ENCODE results near the gene PVRIG. TPM values are rescaled to one million over a fixed set of nuclear protein-coding genes. Genes with fewer than 3 reads are reported as not detected.
"Not testable (repeated sequence)": the region's sequence is repeated elsewhere in the genome, so short reads cannot be mapped to it uniquely, and the experiment has no call there.

PVRIG gene
- total and polyA plus RNA-seq, 3 donors from 2014 or later, result 2.6 to 3.3 (median 3.0) TPM

DNA sequence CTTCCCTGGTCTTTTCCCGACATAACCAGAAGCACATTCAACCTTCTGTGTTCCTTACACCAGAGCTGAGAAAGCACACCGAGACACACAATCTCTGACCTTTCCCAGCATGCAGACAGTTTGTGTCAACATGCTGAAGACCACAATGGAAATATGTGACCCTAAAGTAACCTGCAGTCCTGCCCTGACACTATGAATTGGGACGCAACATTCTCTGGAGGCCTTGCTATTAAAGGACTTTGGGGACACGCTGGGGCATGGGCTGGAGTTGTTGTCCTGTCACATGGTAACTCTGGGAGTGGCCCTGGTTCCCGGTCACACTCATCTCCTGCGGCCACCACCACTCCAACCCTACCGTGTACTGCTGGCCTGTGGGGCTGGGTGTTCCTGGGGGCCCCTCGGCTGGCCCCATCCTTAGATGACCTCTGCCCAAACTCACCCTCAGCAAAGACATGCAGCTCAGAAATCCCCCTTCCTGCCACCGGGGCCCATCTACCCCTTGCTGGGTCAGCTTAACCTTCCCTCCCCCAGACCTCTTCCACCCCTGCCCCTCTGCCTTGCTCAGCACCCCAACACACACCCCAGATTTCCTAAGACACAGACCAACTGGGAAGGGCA is 25.3 kb downstream of the PVRIG start:
- H3K27ac ChIP-seq; intact Hi-C loops (cut with DNase I; ENCODE audit: low total_unique reads); H3K36me3 ChIP-seq (ENCODE audit: low read depth, missing control alignments); H3K27me3 ChIP-seq; DNase-seq; H3K4me1 ChIP-seq; H3K9me3 ChIP-seq; H3K4me3 ChIP-seq: not testable (repeated sequence)
- 72 to 79% methylated on average over 9 of the region's 9 CpGs for WGBS, 2 donors

- intact Hi-C loops (cut with DNase I; ENCODE audit: low total_unique reads); H3K27ac ChIP-seq: not testable (repeated sequence)
Observed at GRCh38 chr7:100246121-100246864, 26.5 kb downstream of the PVRIG start.

GRCh38 chr7:100246865-100247137 is 27.1 kb downstream of the PVRIG start:
- H3K27ac ChIP-seq; DNase-seq; H3K4me1 ChIP-seq; H3K4me3 ChIP-seq; H3K9me3 ChIP-seq; H3K27me3 ChIP-seq; H3K36me3 ChIP-seq (ENCODE audit: low read depth, missing control alignments); intact Hi-C loops (cut with DNase I; ENCODE audit: low total_unique reads): not testable (repeated sequence)
- WGBS, 2 donors, result 95 to 98% methylated on average over 7 to 9 of the region's 9 CpGs

More at GRCh38 chr7:100246121-100246864, 26.5 kb downstream of the PVRIG start:
- WGBS, 2 donors, result 76 to 78% methylated on average over 15 of the region's 15 CpGs
- not testable (repeated sequence) for H3K4me1 ChIP-seq; H3K4me3 ChIP-seq; H3K36me3 ChIP-seq (ENCODE audit: low read depth, missing control alignments); H3K9me3 ChIP-seq; DNase-seq; H3K27me3 ChIP-seq

- H3K27me3 ChIP-seq, result no peaks in the 10 kb centered on the region
- H3K4me3 ChIP-seq, result no peak overlapping the region
- H3K36me3 ChIP-seq (ENCODE audit: low read depth, missing control alignments), result no peaks in the 10 kb centered on the region
- TF ChIP-seq POLR2A (IDR thresholded peaks at IDR 0.05), result no peak
- TF ChIP-seq, protein P1, sequence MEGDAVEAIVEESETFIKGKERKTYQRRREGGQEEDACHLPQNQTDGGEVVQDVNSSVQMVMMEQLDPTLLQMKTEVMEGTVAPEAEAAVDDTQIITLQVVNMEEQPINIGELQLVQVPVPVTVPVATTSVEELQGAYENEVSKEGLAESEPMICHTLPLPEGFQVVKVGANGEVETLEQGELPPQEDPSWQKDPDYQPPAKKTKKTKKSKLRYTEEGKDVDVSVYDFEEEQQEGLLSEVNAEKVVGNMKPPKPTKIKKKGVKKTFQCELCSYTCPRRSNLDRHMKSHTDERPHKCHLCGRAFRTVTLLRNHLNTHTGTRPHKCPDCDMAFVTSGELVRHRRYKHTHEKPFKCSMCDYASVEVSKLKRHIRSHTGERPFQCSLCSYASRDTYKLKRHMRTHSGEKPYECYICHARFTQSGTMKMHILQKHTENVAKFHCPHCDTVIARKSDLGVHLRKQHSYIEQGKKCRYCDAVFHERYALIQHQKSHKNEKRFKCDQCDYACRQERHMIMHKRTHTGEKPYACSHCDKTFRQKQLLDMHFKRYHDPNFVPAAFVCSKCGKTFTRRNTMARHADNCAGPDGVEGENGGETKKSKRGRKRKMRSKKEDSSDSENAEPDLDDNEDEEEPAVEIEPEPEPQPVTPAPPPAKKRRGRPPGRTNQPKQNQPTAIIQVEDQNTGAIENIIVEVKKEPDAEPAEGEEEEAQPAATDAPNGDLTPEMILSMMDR (IDR thresholded peaks at IDR 0.05), result no peak
- H3K9me3 ChIP-seq, result no peaks in the 10 kb centered on the region
- no peak overlapping the region for H3K27ac ChIP-seq
- H3K4me1 ChIP-seq, result peaks cover 6% of the 10 kb centered on the region
- 53% methylated on average over 11 of the region's 11 CpGs; no CpG with 5 or more reads in 1 of the 2 donors for WGBS, 2 donors
- no peak for DNase-seq
- intact Hi-C loops (cut with DNase I; ENCODE audit: low total_unique reads), result no loop called here
Observed at GRCh38 chr7:100247152-100247757, 27.5 kb downstream of the PVRIG start.

DNA sequence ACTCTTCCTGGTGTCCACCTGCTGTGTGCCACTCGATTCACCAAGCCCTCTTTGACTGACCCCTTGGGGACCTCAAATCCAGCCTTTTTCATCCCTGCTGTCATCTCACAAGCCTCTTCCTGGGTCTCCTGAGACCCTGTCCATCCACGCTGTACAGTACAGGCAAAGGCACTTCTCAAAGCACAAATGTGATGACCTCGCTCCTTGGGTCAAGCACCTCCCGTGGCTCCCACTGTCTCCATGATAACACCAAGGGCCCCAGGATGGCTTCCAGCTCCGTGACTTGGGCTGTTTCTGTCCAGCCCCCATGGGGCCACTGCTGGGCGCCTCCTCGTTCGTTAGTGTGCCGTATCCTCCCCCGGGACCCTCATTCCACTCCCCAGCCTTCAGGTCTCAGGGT is 28.7 kb downstream of the PVRIG start:
- no peak for DNase-seq
- H3K9me3 ChIP-seq, result no peaks in the 10 kb centered on the region
- H3K27ac ChIP-seq, result no peak overlapping the region
- no peak overlapping the region for H3K4me3 ChIP-seq
- H3K27me3 ChIP-seq, result no peaks in the 10 kb centered on the region
- no peaks in the 10 kb centered on the region for H3K36me3 ChIP-seq (ENCODE audit: low read depth, missing control alignments)
- TF ChIP-seq, protein P1 (IDR thresholded peaks at IDR 0.05), result no peak
- no peak for TF ChIP-seq POLR2A (IDR thresholded peaks at IDR 0.05)
- 80 to 90% methylated on average over 10 of the region's 10 CpGs for WGBS, 2 donors
- H3K4me1 ChIP-seq, result peaks cover 6% of the 10 kb centered on the region
- intact Hi-C loops (cut with DNase I; ENCODE audit: low total_unique reads), result no loop called here

DNA sequence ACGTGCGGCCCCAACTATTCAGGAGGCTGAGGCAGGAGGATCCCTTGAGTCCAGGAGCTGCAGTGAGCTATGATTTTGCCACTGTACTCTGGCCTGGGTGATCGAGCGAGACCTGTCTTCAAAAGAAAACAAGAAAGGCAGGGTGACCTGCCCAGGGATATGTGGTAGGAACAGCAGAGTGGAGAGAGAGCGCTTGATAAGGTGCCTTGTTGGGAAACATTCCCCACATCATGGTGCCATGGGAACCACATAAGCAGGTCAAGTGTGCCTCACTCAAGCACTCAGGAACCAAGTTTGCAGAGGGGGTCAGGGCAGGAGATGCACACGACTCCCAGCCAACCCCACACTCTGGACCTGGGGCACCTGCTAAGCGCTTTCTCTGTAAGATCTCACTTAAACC is 37.3 kb downstream of the PVRIG start:
- Histone ChIP-seq H3K27ac (no peak overlapping the region), H3K4me1 (no peaks in the 10 kb centered on the region), H3K4me3 (no peak overlapping the region), H3K9me3 (no peaks in the 10 kb centered on the region), H3K36me3 (ENCODE audit: low read depth, missing control alignments) (no peaks in the 10 kb centered on the region), H3K27me3 (no peaks in the 10 kb centered on the region)
- no peak for DNase-seq
- 92 to 94% methylated on average over 7 of the region's 7 CpGs for WGBS, 2 donors
- intact Hi-C loops (cut with DNase I; ENCODE audit: low total_unique reads), result no loop called here
- TF ChIP-seq, protein P1 (IDR thresholded peaks at IDR 0.05), result no peak
- no peak for TF ChIP-seq POLR2A (IDR thresholded peaks at IDR 0.05)

GRCh38 chr7:100259984-100260383 is 40.2 kb downstream of the PVRIG start:
- H3K36me3 ChIP-seq (ENCODE audit: low read depth, missing control alignments); DNase-seq; H3K4me3 ChIP-seq; H3K27me3 ChIP-seq; intact Hi-C loops (cut with DNase I; ENCODE audit: low total_unique reads); H3K9me3 ChIP-seq; H3K27ac ChIP-seq; H3K4me1 ChIP-seq: not testable (repeated sequence)
- 73 to 74% methylated on average over 8 of the region's 8 CpGs for WGBS, 2 donors

DNA sequence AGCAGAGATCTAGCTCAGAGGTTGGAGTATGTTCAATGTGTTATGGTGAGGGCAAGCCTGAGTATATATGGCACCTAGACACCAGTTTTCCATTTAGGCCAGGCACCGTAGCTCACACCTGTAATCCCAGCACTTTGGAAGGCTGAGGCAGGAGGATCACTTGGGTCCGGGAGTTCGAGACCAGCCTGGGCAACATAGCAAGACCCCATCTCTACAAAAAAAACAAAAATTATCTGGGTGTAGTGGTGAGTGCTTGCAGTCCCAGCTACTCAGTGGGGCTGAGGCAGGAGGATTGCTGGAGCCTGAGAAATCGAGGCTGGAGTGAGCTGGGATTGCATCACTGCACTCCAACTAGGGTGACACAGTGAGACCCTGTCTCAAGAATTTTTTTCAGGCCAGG is 43.1 kb downstream of the PVRIG start:
- H3K4me1 ChIP-seq; H3K36me3 ChIP-seq (ENCODE audit: low read depth, missing control alignments); H3K27ac ChIP-seq; H3K9me3 ChIP-seq; H3K27me3 ChIP-seq; DNase-seq; intact Hi-C loops (cut with DNase I; ENCODE audit: low total_unique reads); H3K4me3 ChIP-seq: not testable (repeated sequence)
- WGBS, 2 donors, result 97 to 100% methylated on average over 3 to 4 of the region's 4 CpGs

- H3K4me1 ChIP-seq; H3K27ac ChIP-seq; H3K9me3 ChIP-seq; H3K36me3 ChIP-seq (ENCODE audit: low read depth, missing control alignments); H3K4me3 ChIP-seq; DNase-seq; H3K27me3 ChIP-seq; intact Hi-C loops (cut with DNase I; ENCODE audit: low total_unique reads): not testable (repeated sequence)
- WGBS, 2 donors, result 91 to 95% methylated on average over 4 of the region's 4 CpGs
Observed at GRCh38 chr7:100264223-100264622, 44.5 kb downstream of the PVRIG start.

Measured in testis (tissue), 3 donors.